GM19023 (cell line): ENCODE results near the gene STX1B.
"Not testable (repeated sequence)": the region's sequence is repeated elsewhere in the genome, so short reads cannot be mapped to it uniquely, and the experiment has no call there.

ENCODE experiments used
- ATAC-seq: cut with Tn5 transposase; IDR thresholded peaks from one replicate; pipeline ENCODE4 v1.9.1; 2021; ENCODE audit warnings: mild to moderate bottlenecking, moderate library complexity; ENCODE audit not compliant: unreplicated experiment

The STX1B gene

GRCh38 chr16:30953511-30954124 is 56.8 kb downstream of the STX1B start:
- ATAC-seq: no peak

DNA sequence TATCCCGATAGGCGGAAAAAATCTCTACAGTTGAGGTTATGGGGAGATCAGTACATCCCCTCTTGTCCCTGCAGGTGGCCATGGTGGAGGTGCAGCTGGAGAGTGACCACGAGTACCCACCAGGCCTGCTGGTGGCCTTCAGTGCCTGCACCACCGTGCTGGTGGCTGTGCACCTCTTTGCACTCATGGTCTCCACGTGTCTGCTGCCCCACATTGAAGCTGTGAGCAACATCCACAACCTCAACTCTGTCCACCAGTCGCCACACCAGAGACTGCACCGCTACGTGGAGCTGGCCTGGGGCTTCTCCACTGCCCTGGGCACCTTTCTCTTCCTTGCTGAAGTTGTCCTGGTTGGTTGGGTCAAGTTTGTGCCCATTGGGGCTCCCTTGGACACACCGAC is 57.3 kb downstream of the STX1B start:
- no peak for ATAC-seq

- ATAC-seq: no peak
Measured at GRCh38 chr16:30951750-30952149, 58.7 kb downstream of the STX1B start.

DNA sequence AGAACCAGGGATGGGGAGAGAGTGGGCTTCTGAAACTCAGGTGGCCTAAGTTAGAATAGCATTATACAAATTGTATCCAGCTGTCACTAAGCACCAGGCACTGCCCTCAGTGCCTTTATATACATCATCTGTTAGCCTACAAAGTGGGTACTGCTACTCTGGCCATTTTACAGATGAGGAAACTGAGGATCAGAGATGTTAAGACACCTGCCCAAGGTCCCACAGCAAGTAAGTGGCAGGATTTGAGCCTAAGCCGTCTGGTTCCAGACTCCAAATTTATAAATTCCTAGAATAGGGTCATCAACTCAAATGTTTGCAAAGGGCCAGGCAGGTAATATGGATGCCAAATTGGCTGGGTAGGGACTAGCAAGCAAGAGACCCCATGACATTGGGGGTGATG is 59.2 kb downstream of the STX1B start:
- ATAC-seq: no peak

GRCh38 chr16:30950516-30951065 is 59.8 kb downstream of the STX1B start:
- no peak for ATAC-seq

DNA sequence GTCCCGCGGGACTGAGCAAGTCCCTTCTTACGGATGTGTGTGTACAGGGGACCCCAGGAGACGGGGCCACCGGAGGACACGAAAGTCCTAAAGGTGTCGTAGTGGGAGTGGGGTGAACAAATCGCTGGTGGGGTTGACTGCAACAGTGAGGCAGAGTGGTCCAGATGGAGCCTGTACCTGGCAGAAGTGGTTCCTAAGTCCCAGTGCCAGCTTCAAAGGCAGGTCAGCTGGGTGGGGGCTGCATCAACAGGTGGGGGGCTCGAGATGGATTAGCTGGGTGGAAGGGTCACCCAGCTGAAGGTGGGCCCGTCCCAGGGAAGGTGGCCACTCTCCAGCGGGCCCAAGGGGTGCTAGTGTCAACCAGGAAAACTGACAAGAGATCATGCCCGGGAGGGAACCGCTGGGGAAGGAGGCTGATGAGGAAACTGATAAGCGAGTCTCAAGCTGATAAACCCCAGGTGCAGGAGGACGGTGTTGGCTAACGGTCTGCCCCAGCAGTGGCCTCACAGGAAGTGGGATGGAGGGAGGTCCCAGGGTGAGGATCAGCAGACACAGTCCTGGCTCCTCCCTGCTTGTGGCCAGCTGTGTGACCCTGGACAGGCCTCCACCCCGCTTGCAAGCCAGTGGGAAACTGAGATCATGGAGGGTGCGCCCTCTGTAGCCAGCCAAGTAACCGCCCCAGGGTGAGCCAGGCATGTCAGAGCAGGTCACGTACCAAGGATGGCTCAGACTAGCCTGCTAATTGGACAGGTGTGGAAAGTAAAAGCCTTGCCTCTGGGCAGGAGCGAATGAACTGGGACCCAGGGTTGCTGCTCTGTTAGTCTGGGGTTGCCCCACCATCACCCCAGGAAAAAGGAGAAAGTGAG is 60.6 kb downstream of the STX1B start:
- ATAC-seq: peak; percentile 51

GRCh38 chr16:30948667-30949649 is 61.5 kb downstream of the STX1B start, which contains the start of gene ORAI3:
TSS of gene ORAI3 (plus strand) at chr16:30949068. CDS start at chr16:30949290, 222 bp downstream.
- ATAC-seq: peak; percentile 59

- ATAC-seq: peak; percentile 4
Measured at GRCh38 chr16:30947859-30948666, 62.4 kb downstream of the STX1B start.

DNA sequence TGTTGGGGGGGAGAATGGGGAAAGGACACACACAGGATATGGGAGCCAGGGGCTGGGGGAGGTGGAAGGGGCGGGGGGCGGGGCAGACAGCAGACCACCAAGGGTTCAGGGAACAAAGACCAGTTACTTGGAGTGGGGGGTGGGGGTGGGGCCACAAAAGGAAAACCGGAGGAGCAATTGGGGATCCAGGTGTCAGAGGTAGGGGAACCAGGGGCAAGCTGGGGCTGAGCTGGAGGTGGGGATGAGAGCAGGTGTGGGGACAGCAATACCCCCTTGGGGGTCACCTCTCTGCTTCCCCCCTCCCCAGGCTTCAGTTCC is 62.9 kb downstream of the STX1B start:
- no peak for ATAC-seq

GRCh38 chr16:30946671-30947540 is 63.5 kb downstream of the STX1B start:
- ATAC-seq: no peak

DNA sequence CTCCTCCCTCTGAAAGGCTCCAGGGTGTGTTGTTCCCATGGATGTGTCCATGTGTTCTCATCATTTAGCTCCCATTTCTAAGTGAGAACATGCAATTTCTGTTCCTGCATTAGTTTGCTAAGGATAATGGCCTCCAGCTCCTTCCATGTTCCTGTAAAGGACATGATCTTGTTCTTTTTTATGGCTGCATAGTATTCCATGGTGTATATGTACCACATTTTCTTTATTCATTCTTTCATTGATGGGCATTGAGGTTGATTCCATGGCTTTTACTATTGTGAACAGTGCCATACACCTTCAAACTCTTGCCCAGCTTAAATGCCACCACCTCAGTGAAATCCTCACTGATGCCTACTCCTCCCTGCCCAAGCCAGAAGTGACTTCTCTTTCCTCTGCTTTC is 66.1 kb downstream of the STX1B start:
- ATAC-seq: no peak

GRCh38 chr16:30942426-30942806 is 68.0 kb downstream of the STX1B start:
- ATAC-seq: no peak

- peak; percentile 92 for ATAC-seq
Measured at GRCh38 chr16:30941600-30942425, 68.6 kb downstream of the STX1B start.

DNA sequence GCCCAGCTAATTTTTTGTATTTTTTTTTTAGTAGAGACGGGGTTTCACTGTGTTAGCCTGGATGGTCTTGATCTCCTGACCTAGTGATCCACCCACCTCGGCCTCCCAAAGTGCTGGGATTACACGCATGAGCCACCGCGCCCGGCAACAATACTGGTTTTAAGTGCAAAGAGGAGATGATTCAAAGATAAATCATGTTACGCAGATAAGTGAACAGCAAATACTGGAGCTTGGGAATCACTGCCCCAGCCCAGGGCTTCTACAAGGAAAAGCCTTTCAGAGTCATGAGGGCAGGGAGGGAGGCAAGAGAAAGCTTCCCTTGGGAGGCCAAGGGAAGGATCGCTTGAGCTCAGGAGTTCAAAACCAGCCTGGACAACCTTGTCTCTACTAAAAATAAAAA is 70.9 kb downstream of the STX1B start:
- ATAC-seq: not testable (repeated sequence)
